Right lobe of liver (tissue), 6 donors: ENCODE data around the gene PSMB7. TPM values are rescaled to one million over a fixed set of nuclear protein-coding genes. Genes with fewer than 3 reads are reported as not detected.

Experiments
- ATAC-seq, 4 donors: fragments of 200-7000 bp; cut with Tn5 transposase; one replicate each; pipeline ENCODE4 v1.9.1; 2020; ENCODE audit warnings: mild to moderate bottlenecking in 4 of 4, moderate library complexity in 4 of 4
- DNase-seq, 3 donors: peaks; one replicate each; pipeline ENCODE4 v3.0.0-alpha.2; 2020
- H3K27ac ChIP-seq, 3 donors: fragments of 200-600 bp; one replicate each; pipeline ENCODE4 v1.8.0; 2022
- H3K27me3 ChIP-seq, 2 donors: fragments of 200-600 bp; one replicate each; pipeline ENCODE4 v1.8.0; 2022
- H3K36me3 ChIP-seq, 4 donors: fragments of 200-600 bp; sonication (generic) in 1 of 4; one replicate each; pipeline versions ENCODE4 v1.5.1 to v1.8.0; 2017 to 2022; ENCODE audit warnings: control low read depth in 1 of 4
- H3K4me1 ChIP-seq, 4 donors: fragments of 200-600 bp; sonication (generic) in 1 of 4; one replicate each; pipeline versions ENCODE4 v1.5.1 to v1.8.0; 2017 to 2022; ENCODE audit warnings: control low read depth in 1 of 4
- H3K4me3 ChIP-seq, 3 donors: fragments of 200-600 bp; one replicate each; pipeline ENCODE4 v1.8.0; 2022
- H3K9me3 ChIP-seq, 4 donors: fragments of 200-600 bp; sonication (generic) in 1 of 4; one replicate each; pipeline versions ENCODE4 v1.5.1 to v1.8.0; 2017 to 2022; ENCODE audit warnings: control low read depth in 1 of 4
- CTCF ChIP-seq, 4 donors: fragments of 200-600 bp in 3 of 4; fragments of 450-650 bp in 1 of 4; IDR thresholded peaks; one replicate each; pipeline versions ENCODE4 v1.5.1 to v1.8.0; 2016 to 2022; ENCODE audit warnings: antibody characterized with exemption in 4 of 4, mild to moderate bottlenecking in 2 of 4
- POLR2A ChIP-seq: fragments of 450-650 bp; IDR thresholded peaks from one replicate; pipeline ENCODE4 v1.6.1; 2017; ENCODE audit warnings: antibody characterized with exemption, mild to moderate bottlenecking
- WGBS: methylation state at CpG from one replicate; pipeline ENCODE4 v1.1.6; 2018; ENCODE audit warnings: low coverage, low lambda C conversion rate; ENCODE audit not compliant: insufficient coverage; ENCODE audit errors: missing lambda C conversion rate; 5-methylcytosine and 5-hydroxymethylcytosine counted together
- intact Hi-C, 2 donors: fragments of 100-400 bp; cut with DNase I; formaldehyde crosslinking; loops; one replicate each; pipeline versions ENCODE4 v1.11.2 to v1.14.1; 2022
- total RNA-seq, 6 experiments: library from RNA; depleted of rRNA in 2 of 6; stranded (reverse); fragments of >200 nt in 2 of 6; fragmentation: NEBNext Ultra II Directional in 3 of 6; extraction: Animal tissue kit (Norgen Biotek cat#: 25700) in 3 of 6; gene quantifications; one replicate each; pipeline versions ENCODE4 v1.1.0 to v1.2.4, GENCODE V29; 2016 to 2023
- donor health status: DM: no; HTN: yes; CAD: no.
- donor health status: DM: no; HTN: no; CAD: no.
- donor health status: DM: no; HTN: no; CAD: no.
- donor health status: DM: no; HTN: yes; CAD: no.
- donor health status: DM: no; HTN: yes; CAD: no.

Gene PSMB7
- total RNA-seq, 6 experiments from 2014 or later: 76.4 to 196 (median 96.8) TPM

GRCh38 chr9:124377551-124378406 is 37.5 kb downstream of the PSMB7 start:
- TF ChIP-seq CTCF (IDR thresholded peaks at IDR 0.05) (no peak), POLR2A (no peak)
- H3K36me3 ChIP-seq: no peaks in the 10 kb centered on the region
- H3K4me3 ChIP-seq: no peak overlapping the region
- WGBS: 71% methylated on average over 9 of the region's 10 CpGs
- DNase-seq (no peak), ATAC-seq (no peak)
- intact Hi-C loops: no loop called here
- H3K9me3 ChIP-seq: no peaks in the 10 kb centered on the region
- H3K4me1 ChIP-seq: peaks cover 0 to 26% (median 12%) of the 10 kb centered on the region in 4 donors
- H3K27ac ChIP-seq: no peak overlapping the region
- no peaks in the 10 kb centered on the region for H3K27me3 ChIP-seq

GRCh38 chr9:124376329-124376728 is 38.9 kb downstream of the PSMB7 start:
- no peaks in the 10 kb centered on the region for H3K36me3 ChIP-seq
- no peaks in the 10 kb centered on the region for H3K9me3 ChIP-seq
- DNase-seq (no peak), ATAC-seq (no peak)
- WGBS: 90% methylated on average over 1 of the region's 1 CpG
- TF ChIP-seq POLR2A (no peak), CTCF (IDR thresholded peaks at IDR 0.05) (no peak)
- intact Hi-C loops: no loop called here
- H3K27ac ChIP-seq: no peak overlapping the region
- peaks cover 0 to 17% (median 6%) of the 10 kb centered on the region in 4 donors for H3K4me1 ChIP-seq
- H3K27me3 ChIP-seq: no peaks in the 10 kb centered on the region
- H3K4me3 ChIP-seq: no peak overlapping the region

DNA sequence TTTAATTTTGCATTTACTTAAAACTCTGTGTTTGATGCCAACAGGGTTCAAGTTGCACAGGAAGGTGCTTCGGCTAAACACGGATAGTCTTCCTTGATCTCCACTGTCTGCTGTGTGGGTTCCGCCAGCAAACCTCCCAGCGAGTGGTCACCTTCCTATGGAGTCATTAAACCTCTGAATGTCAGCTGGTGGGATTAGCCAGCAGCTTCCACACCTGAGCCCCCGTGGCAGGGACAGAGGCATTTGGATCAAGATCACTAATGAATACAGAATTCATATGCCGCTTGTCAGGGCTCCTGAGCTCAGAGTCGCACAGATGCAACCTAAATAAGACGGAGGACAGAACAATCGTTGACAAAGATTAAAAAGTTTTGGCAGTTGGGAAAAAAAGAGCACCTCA is 39.5 kb downstream of the PSMB7 start:
- Histone ChIP-seq H3K4me3 (no peak overlapping the region), H3K36me3 (no peaks in the 10 kb centered on the region), H3K4me1 (peaks cover 0 to 18% (median 3%) of the 10 kb centered on the region in 4 donors), H3K9me3 (no peaks in the 10 kb centered on the region), H3K27ac (no peak overlapping the region), H3K27me3 (no peaks in the 10 kb centered on the region)
- intact Hi-C loops: no loop called here
- WGBS: 93% methylated on average over 8 of the region's 9 CpGs
- no peak for DNase-seq
- no peak for ATAC-seq
- no peak for TF ChIP-seq POLR2A
- no peak for TF ChIP-seq CTCF (IDR thresholded peaks at IDR 0.05)

- no peak overlapping the region for H3K4me3 ChIP-seq
- intact Hi-C loops: no loop called here
- WGBS: 100% methylated on average over 1 of the region's 1 CpG
- no peak for DNase-seq
- no peaks in the 10 kb centered on the region for H3K27me3 ChIP-seq
- TF ChIP-seq POLR2A (no peak), CTCF (IDR thresholded peaks at IDR 0.05) (no peak)
- H3K9me3 ChIP-seq: no peaks in the 10 kb centered on the region
- no peak for ATAC-seq
- H3K36me3 ChIP-seq: no peaks in the 10 kb centered on the region
- H3K27ac ChIP-seq: no peak overlapping the region
- peaks cover 0 to 23% (median 0%) of the 10 kb centered on the region in 4 donors for H3K4me1 ChIP-seq
Measured at GRCh38 chr9:124373851-124374250, 41.4 kb downstream of the PSMB7 start.
